Frontal cortex (tissue), 4 donors: ENCODE measurements around the gene RALGAPA2. TPM values are rescaled to one million over a fixed set of nuclear protein-coding genes. Genes with fewer than 3 reads are reported as not detected.

Experiments
- DNase-seq, 2 donors: peaks; one replicate each; pipeline ENCODE4 v3.0.0; 2012; ENCODE audit warnings: low spot score in 2 of 2
- FAIRE-seq: peaks from 2 replicates; lab custom pipeline; 2012; peaks lifted over from hg19 to GRCh38; lab: Jason Lieb, UNC
- total RNA-seq: library from RNA; depleted of rRNA; stranded (reverse); fragments of >200 nt; gene quantifications from one replicate; pipeline ENCODE4 v1.2.3, GENCODE V29; 2014
- donor health status: control.
- donor health status: control.
- donor health status: control.

RALGAPA2 gene
- total RNA-seq, 1 donor from 2014 or later, result 45.7 TPM

GRCh38 chr20:20399531-20400500 lies 312.6 kb downstream of the RALGAPA2 start:
- FAIRE-seq (no peak), DNase-seq (no peak)

GRCh38 chr20:20398123-20398522 lies 314.3 kb downstream of the RALGAPA2 start:
- no peak for DNase-seq

GRCh38 chr20:20396794-20397193 lies 315.6 kb downstream of the RALGAPA2 start:
- FAIRE-seq (no peak), DNase-seq (no peak)

More at GRCh38 chr20:20398123-20398522, 314.3 kb downstream of the RALGAPA2 start:
- FAIRE-seq, result no peak

GRCh38 chr20:20395903-20396568 lies 316.4 kb downstream of the RALGAPA2 start:
- FAIRE-seq (no peak), DNase-seq (no peak)

GRCh38 chr20:20395087-20395486 lies 317.4 kb downstream of the RALGAPA2 start:
- no peak for FAIRE-seq
- DNase-seq, result no peak

- DNase-seq (no peak), FAIRE-seq (no peak)
These were observed 319.0 kb downstream of the RALGAPA2 start for GRCh38 chr20:20393207-20394120.

- DNase-seq, result no peak
- no peak for FAIRE-seq
These were observed 320.7 kb downstream of the RALGAPA2 start for GRCh38 chr20:20391766-20392165.

- DNase-seq (no peak), FAIRE-seq (no peak)
These were observed 321.3 kb downstream of the RALGAPA2 start for GRCh38 chr20:20391115-20391514.

GRCh38 chr20:20390393-20390792 lies 322.1 kb downstream of the RALGAPA2 start:
- FAIRE-seq, result no peak

GRCh38 chr20:20386192-20386591 lies 326.3 kb downstream of the RALGAPA2 start:
- FAIRE-seq (no peak), DNase-seq (no peak)

More at GRCh38 chr20:20390393-20390792, 322.1 kb downstream of the RALGAPA2 start:
- no peak for DNase-seq

- FAIRE-seq, result no peak
- no peak for DNase-seq
These were observed 336.6 kb downstream of the RALGAPA2 start for GRCh38 chr20:20375862-20376261.

- DNase-seq, result no peak
- no peak for FAIRE-seq
These were observed 339.3 kb downstream of the RALGAPA2 start for GRCh38 chr20:20373091-20373571.

GRCh38 chr20:20371681-20372080 lies 340.8 kb downstream of the RALGAPA2 start:
- FAIRE-seq, result no peak
- DNase-seq, result no peak

- FAIRE-seq, result no peak
- DNase-seq, result no peak
These were observed 341.4 kb downstream of the RALGAPA2 start for GRCh38 chr20:20371083-20371482.

- no peak for DNase-seq
- no peak for FAIRE-seq
These were observed 342.3 kb downstream of the RALGAPA2 start for GRCh38 chr20:20370094-20370575.

GRCh38 chr20:20369250-20370093 lies 343.0 kb downstream of the RALGAPA2 start:
- no peak for DNase-seq

GRCh38 chr20:20368418-20369249 lies 343.8 kb downstream of the RALGAPA2 start:
- FAIRE-seq (no peak), DNase-seq (peak; percentile 42 to 58)

More at GRCh38 chr20:20369250-20370093, 343.0 kb downstream of the RALGAPA2 start:
- no peak for FAIRE-seq
